ENCODE data around the gene IFNL2.
"Not testable (repeated sequence)": the region's sequence is repeated elsewhere in the genome, so short reads cannot be mapped to it uniquely, and the experiment has no call there.

The IFNL2 gene
- total RNA-seq = 0 reads per million in 2 donors

DNA sequence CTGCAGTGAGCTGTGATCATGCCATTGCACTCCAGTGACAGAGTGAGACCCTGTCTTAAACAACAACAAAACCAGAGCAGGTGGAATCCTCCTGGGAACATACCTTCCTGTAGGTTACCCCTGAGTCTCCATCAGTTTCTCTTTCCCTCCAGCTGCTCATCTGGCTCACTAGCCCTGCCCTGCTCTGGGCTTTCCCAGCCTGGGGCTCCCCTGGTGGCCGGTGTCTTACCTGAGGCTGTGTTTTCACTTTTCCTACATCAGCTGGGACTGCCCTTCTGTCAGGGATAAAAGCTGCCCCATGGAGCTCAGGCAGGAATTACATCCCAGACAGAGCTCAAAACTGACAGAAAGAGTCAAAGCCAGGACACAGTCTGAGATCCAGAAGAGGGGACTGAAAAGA, at the start of gene IFNL2:
TSS of gene IFNL2 (plus strand) at position 312 of the 400 bp plus-strand sequence. CDS start 173 bp downstream, outside the sequence.
- DNase-seq = not testable (repeated sequence)

DNA sequence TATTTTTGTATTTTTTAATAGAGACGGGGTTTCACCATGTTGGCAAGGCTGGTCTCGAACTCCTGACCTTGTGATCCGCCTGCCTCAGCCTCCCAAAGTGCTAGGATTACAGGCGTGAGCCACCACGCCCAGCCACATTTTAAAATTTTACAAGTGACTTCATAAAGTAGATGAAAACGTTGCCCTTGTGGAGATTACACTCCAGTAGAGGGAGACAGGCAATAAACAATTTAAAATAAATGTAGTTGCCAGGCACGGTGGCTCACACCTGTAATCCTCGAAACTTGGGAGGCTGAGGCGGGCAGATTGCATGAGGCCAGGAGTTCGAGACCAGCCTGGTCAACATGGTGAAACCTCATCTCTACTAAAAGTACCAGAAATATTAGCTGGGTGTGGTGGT, 49.1 kb upstream of the IFNL2 start:
- DNase-seq = not testable (repeated sequence)

DNA sequence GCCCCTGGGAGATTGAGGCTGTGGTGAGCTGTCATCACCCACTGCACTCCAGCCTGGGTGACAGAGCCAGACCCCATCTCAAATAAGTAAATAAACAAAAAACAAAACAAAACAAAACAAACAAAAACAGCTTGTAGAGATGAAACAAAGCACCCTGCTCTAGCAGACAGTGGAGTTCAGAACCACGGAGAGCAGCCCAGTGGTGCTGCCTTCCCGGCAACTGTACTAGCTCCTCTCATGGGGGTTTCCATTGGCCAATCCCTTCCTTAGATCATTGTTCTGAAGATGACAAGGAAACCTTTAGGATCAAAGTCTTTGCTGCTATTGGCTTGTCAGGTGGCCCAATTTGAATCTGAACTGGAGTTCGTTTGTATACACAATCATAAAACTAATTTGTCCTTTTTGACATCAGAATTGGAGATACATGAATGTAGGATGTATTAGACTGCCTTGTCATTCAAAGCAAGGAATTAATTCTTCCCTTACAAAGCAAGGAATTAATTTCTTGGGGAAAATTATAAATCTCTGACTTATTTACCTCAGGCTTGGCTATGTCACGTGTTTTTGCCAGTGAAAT, 44.4 kb upstream of the IFNL2 start:
- no peak for DNase-seq

DNA sequence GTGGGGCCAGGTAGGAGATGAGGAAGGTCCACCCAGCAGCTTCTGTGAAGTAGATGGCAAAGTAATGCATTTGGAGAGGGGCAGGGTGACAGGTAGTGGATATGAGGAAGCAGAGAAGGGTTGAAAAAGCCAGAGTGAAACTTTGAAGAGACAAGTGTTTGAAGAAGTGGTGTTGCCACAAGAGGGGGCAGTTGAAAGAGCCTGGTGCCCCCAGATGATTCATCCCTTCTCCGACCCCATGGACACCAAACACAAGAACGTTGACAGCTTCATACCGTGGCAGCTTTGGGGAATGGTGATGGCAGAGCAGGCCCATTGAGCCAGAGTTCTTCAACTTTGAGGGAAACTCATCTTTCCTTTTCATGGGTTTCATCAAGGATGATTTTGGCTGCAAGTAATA, 43.3 kb upstream of the IFNL2 start:
- no peak for DNase-seq

DNA sequence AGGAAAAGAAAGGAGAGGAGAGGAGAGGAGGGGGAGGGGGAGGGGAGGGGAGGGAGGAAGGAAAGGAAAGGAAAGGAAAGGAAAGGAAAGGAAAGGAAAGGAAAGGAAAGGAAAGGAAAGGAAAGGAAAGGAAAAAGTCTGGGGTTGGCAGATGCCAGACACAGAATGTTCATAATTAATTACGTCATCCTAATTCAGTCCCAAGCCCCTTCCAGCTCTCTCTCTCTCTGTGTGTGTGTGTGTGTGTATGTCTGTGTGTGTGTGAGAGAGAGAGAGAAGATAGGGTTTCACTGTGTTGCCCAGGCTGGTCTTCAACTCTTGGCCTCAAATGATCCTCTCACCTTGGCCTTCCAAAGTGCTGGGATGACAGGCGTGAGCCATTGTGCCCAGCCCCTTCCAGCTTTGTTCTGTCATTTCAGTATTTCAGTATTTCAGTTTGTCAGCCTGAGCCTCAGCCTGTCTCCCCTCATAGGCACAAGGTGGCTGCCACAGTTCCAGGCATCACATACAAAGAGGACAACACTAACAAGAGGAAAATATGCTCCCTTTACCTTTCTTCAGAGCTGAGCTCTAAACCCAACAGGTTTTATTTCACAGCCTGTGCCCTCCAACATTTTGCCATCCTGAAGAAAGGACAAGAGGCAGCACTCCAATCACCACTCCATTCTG, 38.0 kb upstream of the IFNL2 start:
- no peak for DNase-seq

DNA sequence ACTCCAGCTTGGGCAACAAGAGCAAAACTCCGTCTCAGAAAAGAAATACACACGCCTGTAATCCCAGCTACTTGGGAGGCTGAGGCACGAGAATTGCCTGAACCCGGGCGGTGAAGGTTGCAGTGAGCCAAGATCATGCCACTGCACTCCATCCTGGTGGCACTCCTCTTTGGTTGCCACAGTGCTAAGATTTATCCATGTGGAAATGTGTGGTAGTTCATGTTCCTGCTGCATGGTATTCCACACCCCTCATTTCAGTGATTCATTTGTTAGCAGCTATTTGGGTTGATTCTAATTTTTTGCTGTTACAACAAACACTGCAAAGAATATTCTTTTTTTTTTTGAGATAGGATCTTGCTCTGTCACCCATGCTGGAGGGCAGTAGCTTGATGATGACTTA, 35.5 kb upstream of the IFNL2 start:
- no peak for DNase-seq

DNA sequence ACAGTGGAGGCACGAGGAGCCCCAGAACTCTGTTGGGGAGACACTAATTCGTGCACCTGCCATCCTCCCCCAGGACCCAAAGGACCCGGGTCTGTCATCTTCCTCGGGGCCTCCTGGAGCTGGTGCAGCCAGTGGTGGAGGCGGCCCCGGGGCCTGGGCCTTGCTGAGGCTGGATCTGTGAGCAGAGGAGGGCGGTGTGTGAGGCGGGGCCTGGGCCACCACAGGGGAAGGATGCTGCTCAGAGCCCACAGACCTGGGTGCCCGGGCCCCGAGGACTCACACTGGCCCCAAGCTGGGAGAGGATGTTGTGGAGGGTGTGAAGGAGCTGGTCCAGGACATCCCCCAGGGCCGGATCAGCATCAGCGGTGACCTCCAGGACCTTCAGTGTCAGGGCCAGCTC, 31.7 kb upstream of the IFNL2 start:
- no peak for DNase-seq

DNA sequence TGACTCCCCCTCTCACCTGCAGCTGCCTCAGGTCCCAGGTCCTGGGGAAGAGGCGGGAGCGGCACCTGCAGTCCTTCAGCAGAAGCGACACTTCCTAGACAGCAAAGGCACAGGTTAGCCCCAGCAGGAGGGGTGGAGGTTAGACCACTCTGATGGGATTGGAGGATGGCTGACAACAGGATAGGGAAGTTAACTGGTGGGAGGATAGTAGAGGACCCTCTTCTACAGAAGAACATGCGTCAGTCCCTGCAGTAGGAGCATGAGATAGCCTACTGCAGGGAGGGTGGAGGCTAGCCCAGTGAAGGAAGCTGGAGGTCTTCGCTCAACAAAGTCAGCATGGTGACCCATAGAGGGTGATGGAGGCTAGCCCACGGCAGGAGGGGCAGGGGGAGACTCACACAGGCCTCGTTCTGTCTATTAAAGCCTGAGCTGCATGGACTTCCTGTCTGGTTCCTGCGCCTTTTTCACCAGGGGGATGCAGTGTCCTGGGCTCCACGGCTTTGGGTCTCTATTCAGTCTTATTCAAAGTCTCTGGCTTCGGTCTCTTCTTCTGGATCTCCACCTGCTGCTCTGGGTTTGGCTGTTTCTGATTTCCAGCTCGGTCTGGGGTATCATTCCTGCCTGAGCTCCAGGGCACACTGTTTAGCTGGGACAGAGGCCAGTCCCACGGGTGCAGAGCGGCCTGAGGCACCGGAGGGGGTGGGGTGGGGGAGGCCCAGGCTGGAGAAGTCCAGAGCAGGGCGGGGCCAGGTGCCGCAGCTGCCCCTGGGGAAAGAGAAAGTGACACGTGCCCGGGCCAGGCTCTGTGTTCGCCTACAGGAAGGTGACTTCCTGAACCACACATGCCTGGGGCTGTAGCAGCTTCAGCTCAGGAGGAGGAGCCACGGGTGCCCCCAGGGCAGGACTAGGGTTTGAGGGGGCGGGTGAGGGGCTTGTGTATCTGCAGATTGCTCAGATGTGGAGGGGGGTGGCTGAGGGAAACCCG, 30.7 kb upstream of the IFNL2 start:
- no peak for DNase-seq

DNA sequence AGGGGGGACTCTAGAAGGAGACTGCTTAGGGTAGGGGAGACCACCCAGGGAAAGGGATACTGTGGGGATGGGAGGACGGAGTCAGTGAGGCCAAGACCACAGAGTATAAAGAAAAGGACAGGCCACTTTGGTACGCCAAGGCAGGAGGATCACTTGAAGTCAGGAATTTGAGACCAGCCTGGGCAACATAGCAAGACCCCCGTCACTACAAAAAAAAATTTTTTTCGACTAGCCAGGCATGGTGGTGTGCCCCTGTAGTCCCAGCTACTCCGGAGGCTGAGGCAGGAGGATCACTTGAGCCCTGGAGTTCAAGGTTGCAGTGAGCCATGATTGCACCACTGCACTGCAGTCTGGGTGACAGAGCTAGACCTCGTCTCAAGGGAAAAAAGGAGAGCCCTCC, 30.0 kb upstream of the IFNL2 start:
- DNase-seq = no peak

DNA sequence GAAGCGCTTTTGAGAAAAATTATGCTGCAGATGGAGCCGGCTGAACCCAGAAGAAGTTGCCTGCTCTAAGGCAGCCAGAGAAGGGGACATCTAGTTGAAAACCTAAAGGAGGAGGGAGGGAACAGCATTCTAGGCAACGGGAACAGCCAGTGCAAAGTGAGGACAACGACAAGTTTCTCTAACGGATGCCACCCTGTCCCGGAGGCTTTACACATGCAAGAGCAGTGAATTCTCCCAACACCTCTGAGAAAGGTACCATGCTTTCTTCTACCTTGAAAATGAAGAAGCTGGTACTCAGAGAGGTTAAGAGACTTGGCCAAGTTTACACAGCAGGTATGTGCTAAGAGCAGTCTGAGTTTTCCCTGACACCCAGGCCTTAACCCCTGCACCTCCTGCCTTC, 29.3 kb upstream of the IFNL2 start:
- DNase-seq = no peak

DNA sequence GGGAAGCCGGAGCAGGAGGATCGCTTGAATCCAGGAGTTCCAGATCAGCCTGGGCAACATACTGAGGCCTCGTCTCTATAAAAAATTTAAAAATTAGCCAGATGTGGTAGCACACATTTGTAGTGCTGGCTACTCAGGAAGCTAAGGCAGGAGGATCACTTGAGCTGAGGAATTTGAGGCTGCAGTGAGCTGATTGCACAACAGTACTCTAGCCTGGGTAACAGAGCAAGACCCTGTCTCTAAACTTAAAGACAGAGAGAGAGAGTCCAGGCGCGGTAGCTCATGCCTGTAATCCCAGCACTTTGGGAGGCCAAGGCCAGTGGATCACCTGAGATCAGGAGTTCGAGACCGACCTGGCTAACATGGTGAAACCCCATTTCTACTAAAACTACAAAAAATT, 27.8 kb upstream of the IFNL2 start:
- no peak for DNase-seq

DNA sequence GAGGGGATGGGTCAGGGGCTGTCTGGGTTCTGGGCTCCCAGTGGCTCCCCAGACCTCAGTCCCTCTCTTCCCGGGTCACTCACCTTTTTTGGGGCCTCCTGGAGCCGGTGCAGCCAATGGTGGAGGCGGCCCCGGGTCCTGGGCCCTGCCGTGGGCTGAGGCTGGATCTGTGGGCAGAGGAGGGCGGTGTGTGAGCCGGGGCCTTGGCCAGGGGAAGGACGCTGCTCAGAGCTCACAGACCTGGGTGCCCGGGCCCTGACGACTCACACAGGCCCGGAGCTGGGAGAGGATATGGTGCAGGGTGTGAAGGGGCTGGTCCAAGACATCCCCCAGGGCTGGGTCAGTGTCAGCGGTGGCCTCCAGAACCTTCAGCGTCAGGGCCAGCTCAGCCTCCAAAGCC, 24.5 kb upstream of the IFNL2 start:
- not testable (repeated sequence) for DNase-seq

DNA sequence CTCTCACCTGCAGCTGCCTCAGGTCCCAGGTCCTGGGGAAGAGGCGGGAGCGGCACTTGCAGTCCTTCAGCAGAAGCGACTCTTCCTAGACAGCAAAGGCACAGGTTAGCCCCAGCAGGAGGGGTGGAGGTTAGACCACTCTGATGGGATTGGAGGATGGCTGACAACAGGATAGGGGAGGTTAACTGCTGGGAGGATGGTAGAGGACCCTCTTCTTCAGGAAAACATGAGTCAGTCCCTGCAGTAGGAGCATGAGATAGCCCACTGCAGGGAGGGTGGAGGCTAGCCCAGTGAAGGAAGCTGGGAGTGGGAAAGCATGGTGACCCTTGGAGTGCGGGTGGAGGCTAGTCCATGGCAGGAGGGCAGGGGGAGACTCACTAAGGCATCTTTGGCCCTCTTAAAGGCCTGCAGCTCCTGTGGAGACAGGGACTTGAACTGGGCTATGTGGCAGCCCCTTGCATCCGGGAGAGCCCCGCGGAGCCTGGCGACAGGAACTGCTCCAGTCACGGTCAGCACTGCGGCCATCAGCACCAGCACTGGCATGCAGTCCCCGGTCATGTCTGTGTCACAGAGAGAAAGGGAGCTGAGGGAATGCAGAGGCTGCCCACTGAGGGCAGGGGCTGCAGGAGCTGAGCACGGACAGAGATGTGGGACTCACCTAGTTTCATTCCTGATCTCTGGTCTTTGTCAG, 23.6 kb upstream of the IFNL2 start, which contains the start of gene IFNL3:
TSS of gene IFNL3 (minus strand) at position 597 of the 691 bp plus-strand sequence. CDS start at position 558, 39 bp downstream.
- DNase-seq = not testable (repeated sequence)

DNA sequence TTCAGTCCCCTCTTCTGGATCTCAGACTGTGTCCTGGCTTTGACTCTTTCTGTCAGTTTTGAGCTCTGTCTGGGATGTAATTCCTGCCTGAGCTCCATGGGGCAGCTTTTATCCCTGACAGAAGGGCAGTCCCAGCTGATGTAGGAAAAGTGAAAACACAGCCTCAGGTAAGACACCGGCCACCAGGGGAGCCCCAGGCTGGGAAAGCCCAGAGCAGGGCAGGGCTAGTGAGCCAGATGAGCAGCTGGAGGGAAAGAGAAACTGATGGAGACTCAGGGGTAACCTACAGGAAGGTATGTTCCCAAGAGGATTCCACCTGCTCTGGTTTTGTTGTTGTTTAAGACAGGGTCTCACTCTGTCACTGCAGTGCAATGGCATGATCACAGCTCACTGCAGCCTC, 23.0 kb upstream of the IFNL2 start:
- DNase-seq = not testable (repeated sequence)

DNA sequence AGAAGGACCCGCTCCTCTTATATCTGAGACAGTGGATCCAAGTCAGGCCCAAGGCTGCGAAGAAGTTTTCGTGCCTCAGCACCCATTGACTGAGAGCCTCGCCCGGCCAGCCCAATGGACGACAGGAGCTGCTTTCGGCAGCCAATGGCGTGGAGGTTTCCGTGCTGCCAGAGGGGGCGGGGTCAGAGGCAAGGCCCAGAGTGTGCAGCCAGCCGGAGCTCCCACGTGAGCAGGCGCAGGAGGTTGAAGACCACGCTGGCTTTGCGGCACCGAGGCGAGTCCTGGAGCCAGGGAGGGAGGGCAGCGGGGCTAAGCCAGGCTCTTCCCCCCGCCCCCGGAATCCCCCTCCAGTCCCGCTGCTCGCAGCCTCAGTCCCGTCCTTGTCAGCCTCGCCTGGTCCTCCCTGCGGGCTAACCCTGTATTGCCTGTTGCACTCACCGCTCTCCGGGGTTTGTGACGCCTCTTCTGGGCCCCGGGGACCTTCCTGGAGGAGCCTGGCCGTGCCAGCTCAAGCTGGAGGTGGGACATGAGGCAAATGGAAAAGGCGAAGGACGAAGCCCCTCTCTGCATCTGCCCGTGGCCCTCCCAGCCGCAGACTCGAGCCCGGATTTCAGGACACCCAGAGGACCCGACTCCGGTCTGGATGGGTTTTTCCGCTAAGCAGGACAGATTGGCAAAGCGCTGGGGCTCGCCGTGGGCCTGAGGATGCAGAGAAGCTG, 21.1 kb upstream of the IFNL2 start:
- no peak for DNase-seq

DNA sequence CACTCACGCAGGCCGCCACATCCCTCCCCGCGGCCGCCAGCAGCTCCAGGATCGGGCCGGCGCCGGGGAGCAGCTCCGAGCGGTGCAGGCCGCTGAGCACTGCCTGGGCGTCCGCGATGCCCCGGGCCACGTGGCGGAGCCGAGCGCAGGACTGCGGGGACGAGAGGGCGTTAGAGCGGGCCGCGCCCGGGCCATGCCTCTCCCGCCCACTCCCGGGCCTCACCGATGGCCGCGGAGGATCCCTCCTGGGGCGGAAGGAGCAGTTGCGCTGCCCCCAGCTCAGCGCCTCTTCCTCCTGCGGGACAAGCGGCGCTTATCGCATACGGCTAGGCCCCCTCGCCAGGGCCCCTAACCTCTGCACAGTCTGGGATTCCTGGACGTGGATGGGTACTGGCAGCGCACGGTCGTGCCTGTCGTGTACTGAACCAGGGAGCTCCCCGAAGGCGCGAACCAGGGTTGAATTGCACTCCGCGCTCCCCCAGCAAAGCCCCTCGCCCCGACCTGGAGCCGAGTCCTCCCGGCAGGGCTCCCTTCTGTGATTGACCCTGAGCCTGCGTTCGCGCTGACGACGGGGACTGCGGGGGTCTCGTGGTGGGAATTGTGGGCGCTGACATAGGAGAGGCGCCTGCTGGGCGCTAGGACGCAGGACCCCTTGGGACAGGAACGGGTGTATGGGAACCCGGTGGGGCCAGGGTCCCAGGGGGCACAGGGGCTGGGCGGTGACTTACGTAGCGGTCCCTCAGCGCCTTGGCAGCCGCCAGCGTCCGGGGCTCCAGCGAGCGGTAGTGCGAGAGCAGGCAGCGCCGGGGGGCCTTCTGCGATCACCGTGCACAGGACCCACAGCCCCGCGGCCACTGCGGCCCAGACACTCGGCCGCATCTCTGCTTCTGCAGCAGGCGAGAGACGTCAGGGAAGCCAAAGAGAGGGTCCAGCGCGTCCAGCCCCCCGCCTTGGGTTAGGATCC, 20.2 kb upstream of the IFNL2 start:
- DNase-seq = no peak

DNA sequence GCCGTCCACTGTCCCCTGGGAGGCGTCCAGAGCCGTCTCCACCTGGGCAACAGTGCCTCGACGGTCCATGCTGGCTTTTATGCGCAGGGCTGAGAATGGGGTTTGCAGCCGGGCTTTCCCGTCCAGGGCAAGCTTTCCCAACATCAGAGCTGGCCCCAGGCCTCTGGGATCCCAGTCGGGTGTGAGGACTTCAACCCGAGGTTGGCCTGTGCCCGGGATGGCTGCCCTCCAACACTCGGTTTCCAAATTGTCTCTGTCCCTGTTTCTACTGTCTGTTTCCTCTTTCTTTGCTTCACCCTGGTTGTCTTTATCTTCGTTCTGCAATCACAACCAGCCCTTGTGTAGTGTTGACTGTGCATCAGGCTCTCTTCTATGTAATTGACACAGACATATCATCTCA, 19.4 kb upstream of the IFNL2 start, which contains the start of gene IFNL4:
TSS of gene IFNL4 (minus strand) at position 51 of the 400 bp plus-strand sequence.
- no peak for DNase-seq

DNA sequence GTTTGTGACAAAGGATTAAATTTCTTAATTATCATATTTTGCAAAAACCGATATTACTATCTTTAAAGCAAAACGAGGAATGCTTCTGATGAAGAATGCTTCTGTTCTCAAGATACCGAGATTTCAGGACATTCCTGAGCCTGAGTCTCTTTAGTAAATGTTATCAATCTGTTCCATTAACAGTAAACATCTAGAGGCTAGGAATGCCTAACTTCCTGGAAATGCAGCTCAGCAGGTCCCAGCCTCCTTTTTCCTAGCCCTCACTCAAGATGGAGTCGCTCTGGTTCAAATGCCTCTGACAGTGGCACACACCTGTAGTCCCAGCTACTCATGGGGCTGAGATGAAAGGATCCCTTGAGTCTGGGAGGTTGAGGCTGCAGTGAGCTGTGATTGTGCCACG, 17.1 kb upstream of the IFNL2 start:
- no peak for DNase-seq

DNA sequence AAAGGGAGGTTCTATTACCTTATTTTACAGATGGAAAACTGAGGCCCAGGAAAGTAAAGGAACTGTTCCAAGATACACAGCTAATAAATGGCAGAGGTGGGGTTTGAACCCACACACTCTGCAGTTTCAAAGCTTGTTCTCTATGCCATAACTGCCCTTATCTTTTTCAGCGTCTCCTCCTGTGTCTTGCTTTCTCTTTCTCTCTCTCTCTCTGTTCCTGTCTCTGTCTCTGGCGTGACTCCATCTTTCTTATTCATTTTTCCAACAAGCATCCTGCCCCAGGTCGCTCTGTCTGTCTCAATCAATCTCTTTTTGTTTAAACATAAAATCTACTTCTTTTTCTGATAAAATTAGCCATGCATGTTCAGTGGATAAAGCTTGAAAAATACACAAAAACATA, 16.4 kb upstream of the IFNL2 start:
- no peak for DNase-seq

DNA sequence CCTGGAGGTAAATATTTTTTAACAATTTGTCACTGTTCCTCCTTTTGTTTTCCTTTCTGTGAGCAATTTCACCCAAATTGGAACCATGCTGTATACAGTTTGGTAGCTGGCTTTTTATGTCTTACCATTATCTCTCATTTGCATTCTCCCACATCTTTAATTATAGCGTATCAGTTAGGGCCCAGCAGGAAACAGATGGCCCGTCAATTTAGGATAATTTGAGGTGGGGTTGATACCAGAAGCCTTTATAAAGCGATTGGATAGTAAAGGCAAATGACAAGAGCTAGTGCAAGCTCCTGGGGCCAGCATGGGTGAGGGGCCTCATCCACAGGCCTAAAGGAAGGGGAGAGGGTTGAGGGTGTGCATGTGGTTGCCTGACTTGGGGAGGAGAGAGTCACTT, 15.7 kb upstream of the IFNL2 start:
- no peak for DNase-seq
